ENCODE results near the gene DNAH17.

Gene DNAH17

GRCh38 chr17:78490673-78491072 lies 86.5 kb downstream of the DNAH17 start:
- DNase-seq (ENCODE audit: low read depth): no peak
- no peak overlapping the region for H3K4me3 ChIP-seq (ENCODE audit: low read length)
- no peak for TF ChIP-seq CTCF (conservative IDR thresholded peaks at IDR 0.05; ENCODE audit: low read length)

GRCh38 chr17:78490156-78490555 lies 87.0 kb downstream of the DNAH17 start:
- no peak for DNase-seq (ENCODE audit: low read depth)
- H3K4me3 ChIP-seq (ENCODE audit: low read length): no peak overlapping the region
- TF ChIP-seq CTCF (conservative IDR thresholded peaks at IDR 0.05; ENCODE audit: low read length): no peak

GRCh38 chr17:78488867-78489634 lies 88.1 kb downstream of the DNAH17 start:
- no peak for TF ChIP-seq CTCF (conservative IDR thresholded peaks at IDR 0.05; ENCODE audit: low read length)
- no peak for DNase-seq (ENCODE audit: low read depth)
- H3K4me3 ChIP-seq (ENCODE audit: low read length): no peak overlapping the region

GRCh38 chr17:78488156-78488555 lies 89.0 kb downstream of the DNAH17 start:
- no peak for DNase-seq (ENCODE audit: low read depth)

GRCh38 chr17:78486946-78487680 lies 90.1 kb downstream of the DNAH17 start:
- H3K4me3 ChIP-seq (ENCODE audit: low read length): no peak overlapping the region
- no peak for DNase-seq (ENCODE audit: low read depth)
- TF ChIP-seq CTCF (conservative IDR thresholded peaks at IDR 0.05; ENCODE audit: low read length): no peak

More at GRCh38 chr17:78488156-78488555, 89.0 kb downstream of the DNAH17 start:
- no peak for TF ChIP-seq CTCF (conservative IDR thresholded peaks at IDR 0.05; ENCODE audit: low read length)
- H3K4me3 ChIP-seq (ENCODE audit: low read length): no peak overlapping the region

GRCh38 chr17:78486228-78486802 lies 90.9 kb downstream of the DNAH17 start:
- no peak for TF ChIP-seq CTCF (conservative IDR thresholded peaks at IDR 0.05; ENCODE audit: low read length)
- DNase-seq (ENCODE audit: low read depth): no peak
- H3K4me3 ChIP-seq (ENCODE audit: low read length): no peak overlapping the region

Measured in AG10803 (cell line).